NCI-H1105 treated with DMSO at 0.1 percent for 48 hours (cell line): Measurements from ENCODE around the gene COL6A2.
"Not testable (repeated sequence)": the region's sequence is repeated elsewhere in the genome, so short reads cannot be mapped to it uniquely, and the experiment has no call there.

Experiments
- DNase-seq: peaks from one replicate; lab custom pipeline; 2025; lab: John Stamatoyannopoulos, UW

Gene COL6A2

GRCh38 chr21:46094401-46095082 lies 3.4 kb upstream of the COL6A2 start:
- DNase-seq: no peak

DNA sequence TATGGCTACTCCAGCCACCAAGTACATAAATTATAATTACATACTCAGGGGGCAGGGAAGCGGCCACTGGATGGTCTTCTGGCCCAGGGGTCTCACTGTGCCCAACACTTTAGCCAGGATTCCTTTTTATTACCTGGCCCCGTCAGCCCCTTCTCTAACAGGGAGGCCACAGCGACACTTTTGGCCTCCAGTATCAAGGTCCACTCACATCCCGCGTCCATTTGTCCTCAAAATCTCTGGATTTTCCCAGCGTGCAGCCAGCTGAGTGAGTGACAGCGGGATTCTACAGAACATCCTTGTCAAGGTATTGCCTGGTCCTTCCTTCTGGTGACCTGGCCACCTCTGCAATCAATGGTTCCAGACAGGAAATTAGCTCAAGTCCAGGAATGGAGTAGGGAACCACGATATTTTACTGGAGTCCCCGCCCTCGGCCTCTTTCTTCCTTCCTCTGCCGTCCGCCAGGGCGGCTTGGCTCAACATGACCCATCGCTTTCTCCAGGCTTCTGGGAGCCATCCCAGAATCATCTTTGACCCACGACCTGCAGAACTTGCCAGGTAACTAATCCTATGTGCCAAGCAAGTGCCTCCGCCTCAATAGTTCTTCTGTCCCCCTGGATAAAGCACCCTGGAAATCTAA lies 2.7 kb upstream of the COL6A2 start:
- no peak for DNase-seq

DNA sequence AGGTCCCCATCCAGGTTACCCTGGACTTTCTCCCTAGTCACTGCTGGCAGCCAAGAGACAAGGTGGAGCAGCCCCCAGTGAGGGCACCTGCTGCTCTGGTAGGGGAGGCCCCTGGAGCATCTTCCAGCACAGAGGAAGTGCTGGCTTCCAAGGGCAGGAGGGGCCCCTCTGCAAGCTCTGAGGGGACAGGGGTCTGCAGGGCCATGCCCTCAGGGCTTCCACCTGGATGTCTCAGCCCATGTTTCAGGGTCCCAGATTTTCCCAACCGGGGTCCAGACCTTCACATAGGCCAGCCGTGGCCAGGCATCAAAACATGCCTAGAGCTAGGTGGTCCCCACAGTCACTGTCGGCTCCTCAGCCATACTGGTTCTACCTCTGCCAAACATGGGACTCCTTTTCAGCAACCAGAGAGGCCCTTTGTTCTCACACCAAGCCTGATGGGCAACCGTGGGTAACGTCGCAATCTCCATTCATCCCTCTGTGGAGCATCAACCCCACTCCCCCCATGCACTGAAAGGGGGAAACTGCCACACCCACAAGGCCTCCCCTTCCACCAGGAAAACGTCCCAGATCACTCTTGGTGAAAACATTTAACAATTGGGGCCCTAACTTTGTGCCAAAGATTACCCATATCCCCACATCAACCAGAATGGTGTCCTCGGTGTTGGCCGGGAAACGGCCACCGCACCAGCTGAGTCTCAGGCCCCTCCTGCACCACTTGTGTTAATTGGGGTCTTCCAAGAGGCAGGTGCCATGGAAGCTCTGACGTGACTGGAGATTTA lies 1.9 kb upstream of the COL6A2 start:
- DNase-seq: no peak

GRCh38 chr21:46096596-46097335 lies 1.1 kb upstream of the COL6A2 start:
- DNase-seq: no peak

- no peak for DNase-seq
Observed at GRCh38 chr21:46098303-46099141, 610 bp downstream of the COL6A2 start.

DNA sequence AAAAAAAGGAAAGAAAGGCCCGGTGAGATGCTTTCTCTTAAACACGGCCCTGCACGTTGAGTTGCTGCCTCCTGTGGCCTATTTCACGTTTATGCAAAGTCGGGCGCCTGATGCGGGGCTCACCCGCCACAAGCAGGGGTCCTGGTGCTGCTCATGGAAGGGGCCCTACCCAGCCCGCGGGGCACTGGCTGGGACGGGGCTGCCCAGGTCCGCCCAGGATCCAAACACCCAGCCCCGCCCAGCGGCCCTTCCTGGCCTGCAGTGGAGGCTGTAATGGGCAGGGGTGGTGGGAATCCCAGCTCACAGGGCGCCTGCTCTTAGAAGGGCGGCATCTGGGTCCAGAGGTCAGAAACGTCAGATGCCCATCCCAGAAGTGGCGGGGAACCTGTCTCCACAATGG lies 1.6 kb downstream of the COL6A2 start:
- DNase-seq: no peak

DNA sequence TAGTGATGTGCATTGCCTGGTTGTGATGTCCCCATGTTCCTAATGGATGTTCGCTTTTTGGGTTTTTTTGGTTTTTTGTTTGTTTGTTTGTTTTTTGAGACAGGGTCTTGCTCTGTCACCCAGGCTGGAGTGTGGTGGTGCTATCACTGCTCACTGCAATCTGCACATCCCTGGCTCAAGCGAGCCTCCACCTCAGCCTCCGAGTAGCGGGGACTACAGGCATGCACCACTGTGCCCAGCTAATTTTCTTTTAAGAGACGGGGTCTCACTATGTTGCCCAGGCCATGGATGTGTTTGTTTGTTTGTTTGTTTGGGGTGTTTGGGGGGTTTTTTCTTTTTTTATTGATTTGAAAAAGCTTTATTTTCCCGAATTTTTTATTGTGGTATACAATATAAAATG lies 2.1 kb downstream of the COL6A2 start:
- no peak for DNase-seq

- no peak for DNase-seq
Observed at GRCh38 chr21:46100426-46100825, 2.5 kb downstream of the COL6A2 start.

DNA sequence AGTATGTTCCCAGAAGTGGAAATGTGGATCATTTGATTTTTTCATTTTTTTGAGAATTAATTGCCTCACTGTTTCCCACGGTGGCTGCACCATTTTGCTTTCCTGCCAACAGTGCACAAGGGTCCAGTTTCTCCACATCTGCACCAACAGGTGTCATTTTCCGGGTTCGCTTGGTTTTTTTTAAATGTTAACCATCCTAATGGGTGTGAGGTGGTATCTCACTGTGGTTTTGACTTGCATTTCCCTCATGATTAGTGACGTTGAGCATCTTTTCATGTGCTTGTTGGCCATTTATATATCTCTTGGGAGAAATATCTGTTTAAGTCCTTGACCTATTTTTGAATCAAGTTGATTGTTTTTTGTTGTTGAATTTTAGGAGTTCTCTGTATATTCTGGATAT lies 3.0 kb downstream of the COL6A2 start:
- DNase-seq: no peak

DNA sequence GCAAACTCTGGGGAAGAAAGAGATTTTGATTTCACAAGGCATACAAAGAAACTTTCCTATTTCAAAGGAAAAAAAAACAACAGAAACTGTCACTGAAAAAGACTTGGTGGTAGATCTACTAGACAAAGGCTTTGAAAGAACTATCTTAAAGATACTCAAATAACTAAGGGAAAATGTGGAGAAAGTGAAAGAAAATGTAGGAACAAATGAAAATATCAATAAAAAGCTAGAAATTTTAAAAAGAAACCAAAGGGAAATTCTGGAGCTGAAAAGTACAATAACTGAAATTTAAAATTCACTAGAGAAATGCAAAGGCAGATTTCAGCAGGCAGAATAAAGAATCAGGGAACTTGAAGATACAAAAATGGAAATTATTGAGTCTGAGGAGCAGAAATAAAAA lies 6.2 kb downstream of the COL6A2 start:
- no peak for DNase-seq

GRCh38 chr21:46107376-46107775 lies 9.5 kb downstream of the COL6A2 start:
- DNase-seq: not testable (repeated sequence)

GRCh38 chr21:46108827-46109312 lies 11.0 kb downstream of the COL6A2 start:
- no peak for DNase-seq

DNA sequence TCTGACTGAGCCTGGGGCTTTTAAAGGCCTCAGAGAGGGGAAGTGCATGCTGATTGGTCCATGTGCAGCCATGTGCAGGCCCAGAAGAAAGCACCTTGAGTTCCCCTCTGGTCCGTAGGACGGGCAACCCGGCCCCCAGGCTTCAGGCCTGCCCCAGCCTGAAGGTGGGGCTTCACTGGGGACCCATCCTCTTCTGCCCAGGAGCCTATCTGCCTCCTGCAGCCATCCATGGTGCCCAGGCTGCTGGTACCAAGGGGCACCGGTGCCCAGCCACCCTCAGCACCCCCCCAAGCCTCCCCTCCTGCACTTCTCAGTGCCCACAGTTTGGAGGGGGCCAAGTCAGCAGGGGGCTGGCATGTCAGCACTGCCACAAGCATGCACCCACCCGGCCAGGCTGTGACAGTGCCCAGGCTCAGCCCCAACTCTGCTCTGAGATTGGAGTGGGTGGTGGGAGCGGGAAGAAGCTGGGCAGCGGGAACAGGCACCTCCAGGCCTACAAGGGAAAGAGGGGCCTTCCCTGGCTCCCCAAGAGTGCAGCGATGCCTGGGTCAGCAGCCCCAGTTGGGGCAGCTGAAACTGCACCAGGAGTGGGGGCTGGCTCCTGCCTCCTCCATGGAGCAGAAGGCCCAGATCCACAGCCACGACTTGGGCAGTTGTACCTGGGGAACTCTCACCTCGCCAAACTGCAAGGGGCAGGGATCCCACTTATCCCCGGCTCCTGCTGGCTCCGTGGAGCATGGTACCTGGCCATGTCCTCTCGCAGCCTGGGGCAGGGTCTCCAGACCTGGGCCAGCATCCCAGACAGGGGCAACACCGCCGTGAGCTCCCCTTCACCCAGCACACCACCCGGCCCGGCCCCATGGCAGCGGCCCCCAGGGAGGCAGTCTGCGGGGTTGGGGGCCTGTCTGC lies 11.7 kb downstream of the COL6A2 start:
- no peak for DNase-seq

- DNase-seq: no peak
Observed at GRCh38 chr21:46110499-46111192, 12.7 kb downstream of the COL6A2 start.

- DNase-seq: no peak
Observed at GRCh38 chr21:46111193-46111571, 13.3 kb downstream of the COL6A2 start.

DNA sequence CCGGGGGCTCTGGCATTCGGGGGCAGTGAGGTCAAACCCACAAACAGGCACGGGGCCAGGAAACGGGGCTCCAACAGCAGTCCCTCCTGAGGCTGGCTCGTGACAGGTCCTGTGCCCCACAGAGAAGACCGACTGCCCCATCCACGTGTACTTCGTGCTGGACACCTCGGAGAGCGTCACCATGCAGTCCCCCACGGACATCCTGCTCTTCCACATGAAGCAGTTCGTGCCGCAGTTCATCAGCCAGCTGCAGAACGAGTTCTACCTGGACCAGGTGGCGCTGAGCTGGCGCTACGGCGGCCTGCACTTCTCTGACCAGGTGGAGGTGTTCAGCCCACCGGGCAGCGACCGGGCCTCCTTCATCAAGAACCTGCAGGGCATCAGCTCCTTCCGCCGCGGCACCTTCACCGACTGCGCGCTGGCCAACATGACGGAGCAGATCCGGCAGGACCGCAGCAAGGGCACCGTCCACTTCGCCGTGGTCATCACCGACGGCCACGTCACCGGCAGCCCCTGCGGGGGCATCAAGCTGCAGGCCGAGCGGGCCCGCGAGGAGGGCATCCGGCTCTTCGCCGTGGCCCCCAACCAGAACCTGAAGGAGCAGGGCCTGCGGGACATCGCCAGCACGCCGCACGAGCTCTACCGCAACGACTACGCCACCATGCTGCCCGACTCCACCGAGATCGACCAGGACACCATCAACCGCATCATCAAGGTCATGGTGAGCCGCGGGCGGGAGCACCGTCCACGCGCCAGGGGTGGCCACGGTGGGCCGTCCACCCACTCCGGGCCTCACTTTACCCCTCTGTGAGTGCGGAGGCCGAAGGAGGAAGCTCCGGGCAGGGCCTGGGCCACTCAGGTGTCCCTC lies 14.2 kb downstream of the COL6A2 start:
- no peak for DNase-seq

GRCh38 chr21:46112725-46113215 lies 14.9 kb downstream of the COL6A2 start:
- DNase-seq: no peak

DNA sequence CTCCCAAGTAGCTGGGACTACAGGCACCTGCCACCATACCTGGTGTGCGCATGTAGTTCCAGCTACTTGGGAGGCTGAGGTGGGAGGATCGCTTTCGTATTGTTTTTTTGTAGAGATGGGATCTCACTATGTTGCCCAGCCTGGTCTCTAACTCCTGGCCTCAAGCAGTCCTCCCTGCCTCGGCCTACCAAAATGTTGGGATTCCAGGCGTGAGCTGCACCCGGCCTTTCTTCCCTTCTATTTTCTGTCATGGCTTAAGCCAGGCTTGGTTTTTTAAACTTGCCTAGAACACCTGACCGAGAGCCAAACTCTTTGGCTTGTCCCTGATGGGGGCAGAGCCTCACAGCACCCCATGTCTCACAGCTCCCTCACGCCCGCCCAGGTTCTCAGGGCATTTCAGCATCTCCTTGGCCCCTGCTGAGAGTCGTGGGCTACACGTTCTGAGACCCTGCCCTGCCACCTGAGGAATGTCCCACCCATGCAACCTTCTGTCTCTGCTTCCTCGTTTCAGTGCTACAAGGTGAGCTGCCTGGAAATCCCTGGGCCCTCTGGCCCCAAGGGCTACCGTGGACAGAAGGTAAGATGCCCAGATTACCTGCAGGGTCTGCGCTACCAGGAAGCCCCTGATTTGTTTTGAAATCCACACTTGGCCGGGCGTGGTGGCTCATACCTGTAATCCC lies 15.7 kb downstream of the COL6A2 start:
- DNase-seq: no peak
